ENCODE data around the gene COL23A1.

The COL23A1 gene

GRCh38 chr5:178590141-178590923 is at the start of gene COL23A1:
Gene COL23A1, minus strand, starts transcription at chr5:178590393.
- DNase-seq, result peak; percentile 24 to 32

DNA sequence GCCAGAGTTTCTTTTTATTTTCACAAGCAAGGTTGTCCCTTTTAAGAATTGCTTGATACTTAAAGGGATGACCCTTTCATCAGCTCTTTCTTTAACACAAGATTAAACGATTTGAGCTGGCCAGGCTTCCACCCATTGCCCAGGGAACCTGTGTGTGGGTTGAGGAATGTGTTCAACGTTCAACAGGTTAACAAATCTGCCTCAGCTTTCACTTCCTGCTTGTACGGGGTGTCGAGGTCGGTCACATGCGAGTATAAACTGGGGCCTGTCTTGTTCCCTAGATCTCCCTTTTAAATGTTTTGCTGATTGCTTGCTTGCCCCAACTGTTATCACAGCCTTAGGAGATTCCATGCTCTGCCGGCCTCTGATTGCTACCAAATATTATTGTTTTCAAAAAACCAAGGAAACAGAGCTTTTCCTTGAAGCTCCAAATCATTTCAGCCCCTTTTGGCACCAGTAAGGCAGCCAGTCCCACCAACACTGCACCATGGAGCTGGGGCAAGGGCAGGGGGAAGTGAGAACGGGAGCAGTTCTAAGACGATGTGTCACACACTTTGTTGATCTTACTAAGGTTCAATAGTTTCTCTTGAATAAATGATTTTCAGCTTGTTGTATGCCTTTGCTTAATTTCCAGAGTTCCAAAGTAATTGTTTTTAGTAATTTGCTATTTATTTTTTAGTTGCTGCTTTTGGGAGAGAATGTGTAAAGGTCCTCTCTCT is 47.3 kb upstream of the COL23A1 start:
- DNase-seq, result no peak

- DNase-seq, result no peak
These were observed 42.1 kb upstream of the COL23A1 start for GRCh38 chr5:178632285-178632684.

- DNase-seq, result no peak
These were observed 40.8 kb upstream of the COL23A1 start for GRCh38 chr5:178630951-178631350.

- no peak for DNase-seq
These were observed 40.3 kb upstream of the COL23A1 start for GRCh38 chr5:178630475-178630930.

- DNase-seq, result no peak
These were observed 37.0 kb upstream of the COL23A1 start for GRCh38 chr5:178627259-178627598.

- DNase-seq, result peak; percentile 96
These were observed 36.5 kb upstream of the COL23A1 start, which contains the start of gene CLK4 for GRCh38 chr5:178626484-178627258. Gene CLK4, minus strand, starts transcription at chr5:178627050. Its CDS starts 3,634 bp downstream, at chr5:178623416.

GRCh38 chr5:178625679-178626483 is 35.7 kb upstream of the COL23A1 start:
- DNase-seq, result no peak

GRCh38 chr5:178624631-178625546 is 34.7 kb upstream of the COL23A1 start:
- peak in 1 of 2 donors; percentile 20 for DNase-seq

GRCh38 chr5:178622679-178623247 is 32.6 kb upstream of the COL23A1 start:
- DNase-seq, result no peak

DNA sequence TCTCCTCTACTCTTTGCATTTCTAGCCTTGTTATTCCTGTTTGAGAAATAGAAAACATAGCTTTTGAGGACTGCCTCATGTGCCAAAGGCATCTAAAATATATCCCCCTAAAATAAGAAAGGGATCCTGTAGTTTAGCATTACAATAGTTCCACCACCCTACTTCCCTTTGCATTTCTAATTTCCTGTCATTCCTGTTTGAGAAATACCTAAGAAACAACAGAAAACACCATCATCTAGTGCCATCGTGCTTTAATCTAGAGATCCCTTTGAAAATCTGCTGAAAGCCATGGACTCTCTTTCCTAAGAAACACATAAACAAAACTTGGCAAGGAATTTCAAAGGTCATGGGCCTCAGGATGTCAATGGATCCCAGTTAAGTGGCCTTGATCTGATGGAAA is 29.2 kb upstream of the COL23A1 start:
- no peak for DNase-seq

GRCh38 chr5:178612299-178612698 is 22.1 kb upstream of the COL23A1 start:
- DNase-seq, result no peak

GRCh38 chr5:178606269-178606668 is 16.1 kb upstream of the COL23A1 start:
- DNase-seq, result no peak

- DNase-seq, result no peak
These were observed 15.6 kb upstream of the COL23A1 start for GRCh38 chr5:178605788-178606187.

DNA sequence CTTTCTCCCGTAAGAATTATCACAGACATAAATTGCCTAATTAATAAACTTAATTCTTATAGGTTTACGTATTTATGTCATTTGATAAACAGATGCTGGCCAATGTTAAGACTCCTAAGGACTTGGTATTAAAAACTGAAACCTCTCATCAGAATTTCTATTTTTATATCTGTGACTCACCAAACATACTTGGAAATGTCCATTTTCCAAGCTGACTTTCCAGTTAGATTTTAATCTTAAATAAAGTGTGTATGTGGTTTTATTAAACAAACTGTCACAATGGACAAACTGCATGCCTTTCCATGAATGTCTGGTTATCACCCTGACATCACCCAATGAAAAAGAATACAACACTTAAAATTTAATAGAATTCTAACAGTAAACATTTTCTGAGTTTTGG is 12.6 kb upstream of the COL23A1 start:
- DNase-seq, result no peak

- no peak for DNase-seq
These were observed 5.6 kb upstream of the COL23A1 start for GRCh38 chr5:178595750-178596149.

- no peak for DNase-seq
These were observed 5.0 kb upstream of the COL23A1 start for GRCh38 chr5:178595150-178595549.

GRCh38 chr5:178590924-178591423 is 781 bp upstream of the COL23A1 start:
- no peak for DNase-seq

DNA sequence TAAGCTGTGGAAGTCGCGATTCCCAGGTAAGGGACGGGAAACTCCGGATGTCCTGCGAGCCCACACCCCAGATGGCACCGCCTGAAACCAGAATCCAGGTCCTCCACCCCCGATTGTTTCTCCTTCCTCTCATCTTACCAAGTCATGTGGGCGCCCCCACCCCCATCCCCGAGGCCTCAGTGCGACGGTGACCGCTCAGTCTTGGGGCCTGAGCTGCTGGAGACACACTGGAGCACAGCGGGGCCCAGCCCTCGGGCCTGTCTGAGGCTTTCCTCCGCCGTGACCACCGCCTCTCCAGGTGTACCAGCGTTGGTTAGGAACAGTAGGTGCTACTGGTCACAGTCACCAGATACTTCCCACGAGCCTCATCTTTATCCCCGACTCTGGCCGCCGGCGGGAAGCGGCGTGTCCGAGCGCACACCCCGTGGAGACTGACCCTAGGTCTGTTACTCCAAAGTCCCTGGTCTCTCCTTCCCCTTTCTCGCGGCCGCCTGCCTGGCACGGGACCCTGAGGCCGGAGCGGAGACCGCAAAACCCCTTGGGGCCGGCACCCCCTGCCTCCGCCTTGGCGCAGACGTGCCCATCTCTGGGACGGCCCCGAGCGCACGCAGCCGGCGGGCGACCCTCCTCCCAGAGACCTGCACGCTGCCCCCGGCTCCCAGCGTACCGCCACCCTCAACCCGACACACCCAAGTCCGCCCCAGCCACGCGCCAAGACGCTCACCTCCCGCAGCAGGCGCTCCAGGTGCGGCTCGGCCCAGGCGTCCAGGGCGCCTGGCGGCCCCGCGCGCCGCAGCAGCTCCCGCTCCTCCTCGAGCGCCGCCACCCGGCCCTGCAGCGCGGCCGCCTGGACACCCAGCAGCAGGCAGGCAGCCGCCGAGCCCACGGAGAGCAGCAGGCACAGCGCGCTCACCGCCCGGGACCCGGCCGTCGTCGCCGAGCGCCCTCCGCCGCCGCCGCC is 733 bp downstream of the COL23A1 start:
- DNase-seq, result no peak

DNA sequence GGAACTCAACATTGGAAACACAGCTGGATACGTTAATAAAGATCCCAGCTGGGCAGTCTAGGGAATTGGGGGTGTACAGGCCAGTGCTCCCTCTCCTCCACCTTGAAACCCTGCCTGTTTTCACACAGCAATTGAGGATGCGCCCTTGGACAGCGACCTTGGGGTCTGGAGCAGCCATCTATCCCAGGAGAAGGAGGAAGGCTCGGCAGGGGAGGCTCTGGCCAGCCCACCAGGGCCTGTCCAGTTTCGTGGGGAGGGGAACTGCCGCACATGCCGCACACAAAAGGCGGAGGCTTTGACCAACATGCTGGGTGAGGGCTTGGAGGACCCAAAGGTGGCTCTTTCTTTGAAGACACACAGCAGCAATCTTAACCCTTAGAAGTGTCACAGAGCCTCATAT is 1.4 kb downstream of the COL23A1 start:
- DNase-seq, result no peak

Measured in CD4-positive, alpha-beta T cell treated with Interleukin-4 for 1 hour (primary cell).